Adrenal gland (tissue), 5 donors: ENCODE data around the gene HNF4A.

ENCODE experiments used
- CTCF ChIP-seq, 6 experiments: fragments of 450-650 bp in 4 of 6; fragments of 200-600 bp in 2 of 6; sonication (generic) in 1 of 6; IDR thresholded peaks; 1 replicate in 5 of 6; 2 replicates in 1 of 6; pipeline versions ENCODE4 v1.5.1 to v1.8.0; 2016 to 2021; ENCODE audit warnings: antibody characterized with exemption in 6 of 6, mild to moderate bottlenecking in 2 of 6, moderate library complexity in 1 of 6
- POLR2A ChIP-seq, 2 donors: fragments of 450-650 bp; IDR thresholded peaks; one replicate each; pipeline ENCODE4 v1.6.1; 2017; ENCODE audit warnings: antibody characterized with exemption in 2 of 2, mild to moderate bottlenecking in 2 of 2, moderate library complexity in 1 of 2
- donor health status: DM: no; HTN: no; CAD: no.

GRCh38 chr20:44354979-44355497 is 461 bp upstream of the HNF4A start:
- TF ChIP-seq CTCF (IDR thresholded peaks at IDR 0.05) (no peak), POLR2A (IDR thresholded peaks at IDR 0.05) (no peak)
